CD4-positive, alpha-beta T cell treated with Interleukin-10 for 1 hour (primary cell): ENCODE results near the gene RASIP1.
"Not testable (repeated sequence)": the region's sequence is repeated elsewhere in the genome, so short reads cannot be mapped to it uniquely, and the experiment has no call there.

ENCODE experiments used
- DNase-seq: peaks from one replicate; pipeline ENCODE4 v3.0.0-alpha.2; 2020

The RASIP1 gene, protein sequence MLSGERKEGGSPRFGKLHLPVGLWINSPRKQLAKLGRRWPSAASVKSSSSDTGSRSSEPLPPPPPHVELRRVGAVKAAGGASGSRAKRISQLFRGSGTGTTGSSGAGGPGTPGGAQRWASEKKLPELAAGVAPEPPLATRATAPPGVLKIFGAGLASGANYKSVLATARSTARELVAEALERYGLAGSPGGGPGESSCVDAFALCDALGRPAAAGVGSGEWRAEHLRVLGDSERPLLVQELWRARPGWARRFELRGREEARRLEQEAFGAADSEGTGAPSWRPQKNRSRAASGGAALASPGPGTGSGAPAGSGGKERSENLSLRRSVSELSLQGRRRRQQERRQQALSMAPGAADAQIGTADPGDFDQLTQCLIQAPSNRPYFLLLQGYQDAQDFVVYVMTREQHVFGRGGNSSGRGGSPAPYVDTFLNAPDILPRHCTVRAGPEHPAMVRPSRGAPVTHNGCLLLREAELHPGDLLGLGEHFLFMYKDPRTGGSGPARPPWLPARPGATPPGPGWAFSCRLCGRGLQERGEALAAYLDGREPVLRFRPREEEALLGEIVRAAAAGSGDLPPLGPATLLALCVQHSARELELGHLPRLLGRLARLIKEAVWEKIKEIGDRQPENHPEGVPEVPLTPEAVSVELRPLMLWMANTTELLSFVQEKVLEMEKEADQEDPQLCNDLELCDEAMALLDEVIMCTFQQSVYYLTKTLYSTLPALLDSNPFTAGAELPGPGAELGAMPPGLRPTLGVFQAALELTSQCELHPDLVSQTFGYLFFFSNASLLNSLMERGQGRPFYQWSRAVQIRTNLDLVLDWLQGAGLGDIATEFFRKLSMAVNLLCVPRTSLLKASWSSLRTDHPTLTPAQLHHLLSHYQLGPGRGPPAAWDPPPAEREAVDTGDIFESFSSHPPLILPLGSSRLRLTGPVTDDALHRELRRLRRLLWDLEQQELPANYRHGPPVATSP

DNA sequence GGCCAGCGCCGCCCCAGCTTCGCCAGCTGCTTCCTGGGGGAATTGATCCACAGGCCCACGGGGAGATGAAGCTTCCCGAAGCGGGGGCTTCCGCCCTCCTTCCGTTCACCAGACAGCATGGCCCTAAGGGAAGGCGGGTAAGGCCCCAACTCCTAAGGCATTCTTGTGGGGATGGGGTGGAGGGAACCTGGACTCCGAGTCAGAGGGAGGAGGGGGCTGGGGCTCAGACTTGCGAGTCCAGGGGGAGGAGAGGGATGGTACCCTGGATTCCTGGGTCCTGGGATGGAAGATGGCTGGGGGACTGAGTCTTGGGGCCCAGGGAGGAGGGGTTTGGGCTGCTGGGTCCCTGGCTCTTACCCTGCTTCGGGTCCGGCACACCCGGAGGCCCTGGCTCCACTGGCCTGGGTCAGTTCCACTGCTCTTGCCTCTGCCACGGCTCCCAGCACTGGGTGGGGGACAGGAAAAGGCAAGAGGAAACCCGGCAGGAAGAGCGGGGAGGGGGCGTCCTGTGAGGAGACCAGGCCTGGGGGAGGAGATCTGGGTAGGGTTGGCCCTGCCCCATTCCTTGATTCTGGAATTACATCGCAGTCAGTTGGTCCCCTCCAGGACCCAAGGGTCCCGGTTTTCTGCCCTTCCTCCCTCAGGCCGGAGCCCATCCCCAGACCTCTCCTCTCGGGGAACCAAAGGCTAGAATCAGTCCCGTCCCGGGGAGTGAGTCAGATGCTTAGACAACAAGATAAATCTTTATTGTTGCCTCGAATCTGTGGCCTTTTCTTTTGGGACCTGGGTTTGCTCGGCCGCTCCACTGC is at the start of gene RASIP1:
Gene RASIP1 (minus strand): TSS at position 447 of the 809 bp plus-strand sequence. CDS start 328 bp downstream, at position 119.
- no peak for DNase-seq

DNA sequence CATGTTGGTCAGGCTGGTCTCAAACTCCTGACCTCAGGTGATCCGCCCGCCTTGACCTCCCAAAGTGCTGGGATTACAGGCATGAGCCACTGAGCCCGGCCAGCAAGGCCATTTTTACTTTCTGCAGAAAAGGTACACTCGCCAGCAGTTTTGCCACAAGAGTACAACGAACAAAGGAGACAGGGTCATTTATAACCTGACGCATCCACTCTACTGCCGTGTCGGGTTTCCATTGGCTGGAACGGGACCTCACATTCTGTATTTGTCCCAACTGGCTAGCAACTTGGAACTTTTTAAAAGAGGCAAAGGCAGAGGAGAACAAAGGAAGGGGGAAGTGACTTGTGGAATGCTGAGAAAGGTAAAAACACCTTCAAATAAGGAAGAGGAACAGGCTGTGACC is 46.9 kb upstream of the RASIP1 start:
- not testable (repeated sequence) for DNase-seq

DNA sequence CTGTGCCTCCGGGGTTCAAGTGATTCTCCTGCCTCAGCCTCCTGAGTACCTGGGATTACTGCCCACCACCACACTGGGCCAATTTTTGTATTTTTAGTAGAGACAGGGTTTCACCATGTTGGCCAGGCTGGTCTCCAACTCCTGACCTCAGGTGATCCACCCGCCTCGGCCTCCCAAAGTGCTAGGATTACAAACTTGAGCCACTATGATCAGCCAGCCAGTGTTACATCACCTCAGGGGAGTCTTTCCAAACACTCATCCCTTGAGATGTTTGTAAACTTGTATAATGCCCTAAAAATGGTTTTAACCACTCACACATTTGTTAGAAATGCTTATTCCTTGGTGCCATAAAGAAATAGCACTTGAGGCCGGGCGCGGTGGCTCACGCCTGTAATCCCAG is 46.0 kb upstream of the RASIP1 start:
- not testable (repeated sequence) for DNase-seq

DNA sequence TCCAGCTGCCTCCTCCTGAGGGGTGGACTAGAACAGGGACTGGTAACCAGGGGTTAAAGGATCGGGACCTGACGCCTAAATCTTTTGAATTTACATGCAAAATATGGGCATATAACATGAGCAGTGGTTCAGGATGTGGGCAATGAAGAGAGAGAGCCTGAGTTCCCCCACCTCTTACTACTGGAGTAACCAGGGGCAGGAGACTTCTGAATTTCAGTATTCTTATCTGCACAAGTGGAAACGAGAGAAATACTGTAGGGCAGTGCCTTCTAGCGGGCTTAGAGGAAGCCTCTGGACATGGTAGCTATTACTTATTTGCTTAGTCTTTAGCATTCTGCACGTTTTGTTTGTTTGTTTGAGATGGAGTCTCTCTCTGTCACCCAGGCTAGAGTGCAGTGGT is 44.1 kb upstream of the RASIP1 start:
- DNase-seq: no peak

DNA sequence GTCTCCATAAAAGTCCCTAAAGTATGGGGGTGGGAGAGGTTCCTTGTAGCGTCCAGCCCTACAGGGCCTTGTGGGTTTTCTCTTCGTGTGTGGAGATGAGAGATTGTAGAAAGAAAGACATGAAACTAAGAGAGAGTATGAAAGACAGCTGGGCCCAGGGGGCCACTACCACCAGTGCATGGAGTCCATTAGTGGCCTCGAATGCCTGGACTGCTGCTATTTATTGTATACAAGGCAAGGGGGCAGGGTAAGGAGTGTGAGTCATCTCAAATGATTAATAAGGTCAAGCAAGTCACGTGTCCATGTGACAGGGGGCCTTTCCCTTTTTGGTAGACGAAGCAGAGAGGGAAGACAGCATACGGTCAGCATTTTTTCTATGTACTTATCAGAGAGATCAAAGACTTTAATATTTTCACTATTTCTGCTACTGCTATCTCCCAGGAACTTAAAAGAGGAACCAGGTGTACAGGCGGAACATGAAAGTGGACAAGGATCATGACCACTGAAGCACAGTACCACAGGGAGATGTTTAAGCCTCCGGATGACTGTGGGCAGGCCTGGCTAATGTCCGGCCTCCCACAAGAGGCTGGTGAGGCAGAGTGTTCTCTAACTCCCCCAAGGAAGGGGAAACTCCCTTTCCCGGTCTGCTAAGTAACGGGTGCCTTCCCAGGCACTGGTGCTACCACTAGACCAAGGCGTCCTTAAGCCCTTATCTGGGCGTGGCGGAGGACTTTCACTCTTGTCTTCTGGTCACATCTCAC is 40.4 kb upstream of the RASIP1 start:
- DNase-seq: peak; percentile 8

DNA sequence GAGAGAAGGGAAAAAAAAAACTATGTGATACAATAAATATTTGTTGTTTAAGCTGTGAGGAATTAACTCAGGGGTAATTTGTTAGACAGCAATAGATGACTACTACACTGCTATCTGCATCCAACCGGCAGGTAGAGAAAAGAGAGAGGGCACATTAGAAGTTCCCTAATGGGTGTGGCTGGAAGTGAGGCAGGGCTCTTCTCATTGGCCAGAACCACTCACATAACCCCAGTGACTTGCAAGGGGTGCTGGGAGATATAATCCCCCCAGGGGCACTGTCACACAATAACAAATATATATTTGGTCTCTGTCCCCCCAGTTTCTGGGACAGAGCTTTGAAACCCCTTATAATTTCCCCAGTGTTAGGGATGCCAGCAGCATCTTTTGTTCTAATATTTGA is 39.2 kb upstream of the RASIP1 start:
- DNase-seq: no peak

DNA sequence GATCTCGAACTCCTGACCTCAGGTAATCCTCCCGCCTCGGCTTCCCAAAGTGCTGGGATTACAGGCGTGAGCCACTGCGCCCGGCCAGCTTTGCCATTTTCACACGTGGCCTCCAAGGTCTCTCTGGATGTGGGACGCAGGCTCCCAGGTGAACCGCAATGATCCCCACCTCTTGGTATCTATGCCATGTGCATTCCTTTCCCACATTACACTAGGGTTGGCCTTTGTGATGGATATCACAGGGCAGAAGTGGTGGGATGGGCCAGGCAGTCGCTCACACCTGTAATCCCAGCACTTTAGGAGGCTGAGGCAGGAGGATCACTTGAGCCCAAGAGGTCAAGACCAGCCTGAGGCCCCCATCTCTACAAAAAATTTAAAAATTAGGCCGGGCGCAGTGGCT is 37.3 kb upstream of the RASIP1 start:
- DNase-seq: no peak

DNA sequence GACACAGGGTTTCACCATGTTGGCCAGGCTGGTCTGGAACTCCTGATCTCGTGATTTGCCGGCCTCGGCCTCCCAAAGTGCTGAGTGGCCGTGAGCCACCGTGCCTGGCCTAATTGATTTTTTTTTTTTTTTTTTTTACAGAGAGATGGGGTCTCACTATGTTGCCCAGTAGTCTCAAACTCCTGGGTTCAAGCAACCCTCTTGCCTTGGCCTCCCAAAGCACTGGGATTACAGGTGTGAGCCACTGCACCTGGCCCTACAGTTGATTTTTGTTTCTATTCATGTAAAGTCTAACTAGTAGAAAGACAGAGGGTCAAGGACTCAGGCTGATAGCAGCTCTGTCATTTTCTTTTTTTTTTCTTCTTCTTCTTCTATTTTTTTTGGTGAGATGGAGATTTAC is 36.7 kb upstream of the RASIP1 start:
- no peak for DNase-seq

DNA sequence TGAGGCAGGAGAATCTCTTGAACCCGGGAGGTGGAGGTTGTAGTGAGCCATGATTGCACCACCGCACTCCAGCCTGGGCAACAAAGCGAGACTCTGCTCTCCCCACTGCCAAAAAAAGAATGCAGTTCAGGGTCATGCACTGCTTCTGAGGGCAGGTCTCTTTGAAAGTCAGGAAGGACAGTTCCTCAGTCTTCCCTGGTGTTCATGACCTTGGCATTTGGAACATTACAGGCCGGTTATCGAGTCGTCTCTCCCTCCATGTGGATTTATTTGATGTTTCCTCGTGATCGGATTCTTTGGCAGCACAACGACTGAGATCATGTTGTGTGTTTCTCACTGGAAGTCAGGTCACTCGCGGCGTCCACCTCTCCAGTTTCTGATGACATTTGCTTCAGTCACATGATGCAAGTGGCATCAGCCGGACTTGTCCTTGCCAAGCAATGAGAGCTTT is 32.1 kb upstream of the RASIP1 start:
- DNase-seq: no peak

DNA sequence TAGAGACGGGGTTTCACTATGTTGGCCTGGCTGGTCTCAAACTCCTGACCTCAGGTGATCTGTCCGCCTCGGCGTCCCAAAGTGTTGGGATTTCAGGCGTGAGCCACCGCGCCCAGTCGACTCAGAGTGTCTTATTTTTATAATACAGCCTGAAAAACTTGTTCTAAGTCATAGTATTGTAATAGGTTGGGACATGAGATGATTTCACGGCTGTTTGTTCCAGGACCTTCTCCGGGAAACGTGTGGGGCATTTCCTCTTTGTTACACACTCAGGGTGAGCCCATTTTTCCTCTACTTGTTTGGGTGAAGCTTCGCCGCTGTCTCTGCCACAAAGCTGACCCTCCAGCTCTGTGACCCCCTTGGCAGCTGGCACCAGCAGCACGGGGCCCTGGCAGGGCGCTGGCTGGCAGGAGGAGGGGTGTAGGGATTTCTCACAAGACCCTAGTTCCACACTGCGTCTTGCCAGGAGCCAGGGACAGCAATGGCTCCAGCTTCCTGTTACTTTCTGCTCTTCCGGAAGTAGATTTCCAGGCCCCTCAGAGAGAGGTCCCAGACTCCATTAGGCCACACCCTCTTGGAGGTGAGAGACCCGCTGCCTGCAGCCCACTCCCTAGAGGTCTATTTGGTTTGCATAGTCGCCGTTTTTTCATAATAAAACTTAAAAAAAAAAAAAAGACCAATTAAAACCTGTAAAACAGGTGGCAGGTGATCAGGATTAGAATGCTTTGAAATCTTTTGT is 30.5 kb upstream of the RASIP1 start:
- no peak for DNase-seq

DNA sequence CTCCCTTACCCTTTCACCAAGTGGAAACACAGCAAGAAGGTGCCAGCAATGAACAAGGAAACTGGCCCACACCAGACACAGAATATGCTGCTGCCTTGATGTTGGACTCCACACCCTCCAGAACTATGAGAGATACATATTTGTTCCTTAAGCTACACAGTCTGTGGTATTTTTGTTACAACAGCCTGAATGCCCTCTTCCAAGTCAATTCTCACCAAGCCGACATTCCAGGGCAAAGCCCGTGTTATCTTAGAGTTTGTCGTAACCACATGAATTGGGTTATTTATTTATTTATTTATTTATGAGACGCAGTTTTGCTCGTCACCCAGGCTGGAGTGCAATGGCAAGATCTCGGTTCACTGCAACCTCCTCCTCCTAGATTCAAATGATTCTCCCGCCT is 29.9 kb upstream of the RASIP1 start:
- no peak for DNase-seq

DNA sequence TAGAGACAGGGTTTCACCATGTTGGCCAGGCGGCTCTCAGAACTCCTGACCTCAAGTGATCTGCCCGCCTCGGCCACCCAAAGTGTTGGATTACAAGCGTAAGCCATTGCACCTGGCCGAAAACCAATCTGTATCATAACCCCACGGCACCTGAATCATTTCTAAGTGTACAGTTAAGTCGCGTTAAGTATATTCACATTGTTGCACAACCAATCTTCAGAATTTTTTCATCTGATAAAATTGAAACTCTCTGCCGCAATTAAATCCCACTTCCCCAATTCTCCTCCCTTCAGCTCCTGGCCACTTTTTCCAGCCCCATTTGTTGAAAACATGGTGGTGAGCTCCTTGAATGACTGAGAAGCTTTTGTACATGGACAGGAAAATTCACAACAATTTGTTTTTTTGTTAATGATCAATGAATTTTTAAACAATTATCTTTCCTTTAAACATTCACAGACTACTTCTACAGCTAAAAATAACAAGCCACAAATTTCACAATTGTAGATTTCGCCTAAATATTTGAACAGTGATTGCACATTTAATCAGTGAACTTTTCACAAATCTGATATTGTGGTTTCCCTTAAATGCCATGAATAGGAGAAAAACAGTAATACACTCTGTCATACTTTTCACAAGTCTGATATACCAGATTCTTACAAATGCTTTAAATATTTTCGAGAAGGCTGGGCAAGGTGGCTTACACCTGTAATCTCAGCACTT is 28.7 kb upstream of the RASIP1 start:
- no peak for DNase-seq

DNA sequence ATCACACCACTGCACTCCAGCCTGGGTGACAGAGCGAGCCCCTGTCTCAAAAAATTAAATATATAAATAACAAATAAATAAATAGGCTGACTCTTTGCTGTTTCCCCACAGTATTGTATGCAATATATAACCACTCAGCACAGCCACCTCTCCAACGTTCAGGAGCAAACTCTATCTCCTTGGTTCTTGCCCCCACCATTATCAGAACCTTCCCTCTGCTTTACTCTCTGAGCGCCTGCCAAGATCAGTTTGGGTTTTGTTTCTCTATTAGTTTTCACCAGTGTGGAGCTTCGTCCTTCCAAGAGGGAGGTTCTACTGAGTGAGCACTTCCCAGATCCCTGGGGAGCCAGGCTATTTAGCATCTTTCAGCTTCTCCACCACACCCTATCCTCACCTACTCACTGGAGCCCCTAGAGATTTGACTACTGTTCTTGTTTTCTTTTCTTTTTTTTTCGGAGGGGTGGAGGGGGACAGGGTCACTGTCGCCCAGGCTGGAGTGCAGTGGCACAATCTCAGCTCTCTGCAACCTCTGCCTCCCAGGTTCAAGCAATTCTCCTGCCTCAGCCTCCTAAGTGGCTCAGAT is 27.9 kb upstream of the RASIP1 start:
- DNase-seq: not testable (repeated sequence)

DNA sequence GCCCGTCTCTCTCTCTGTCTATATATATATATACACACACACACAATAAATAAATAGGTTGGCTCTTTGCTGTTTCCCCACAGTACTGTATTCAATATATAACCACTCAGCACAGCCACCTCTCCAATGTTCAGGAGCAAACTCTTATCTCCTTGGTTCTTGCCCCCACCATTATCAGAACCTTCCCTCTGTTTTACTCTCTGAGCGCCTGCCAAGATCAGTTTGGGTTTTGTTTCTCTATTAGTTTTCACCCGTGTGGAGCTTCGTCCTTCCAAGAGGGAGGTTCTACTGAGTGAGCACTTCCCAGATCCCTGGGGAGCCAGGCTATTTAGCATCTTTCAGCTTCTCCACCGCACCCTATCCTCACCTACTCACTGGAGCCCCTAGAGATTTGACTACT is 25.4 kb upstream of the RASIP1 start:
- DNase-seq: not testable (repeated sequence)

DNA sequence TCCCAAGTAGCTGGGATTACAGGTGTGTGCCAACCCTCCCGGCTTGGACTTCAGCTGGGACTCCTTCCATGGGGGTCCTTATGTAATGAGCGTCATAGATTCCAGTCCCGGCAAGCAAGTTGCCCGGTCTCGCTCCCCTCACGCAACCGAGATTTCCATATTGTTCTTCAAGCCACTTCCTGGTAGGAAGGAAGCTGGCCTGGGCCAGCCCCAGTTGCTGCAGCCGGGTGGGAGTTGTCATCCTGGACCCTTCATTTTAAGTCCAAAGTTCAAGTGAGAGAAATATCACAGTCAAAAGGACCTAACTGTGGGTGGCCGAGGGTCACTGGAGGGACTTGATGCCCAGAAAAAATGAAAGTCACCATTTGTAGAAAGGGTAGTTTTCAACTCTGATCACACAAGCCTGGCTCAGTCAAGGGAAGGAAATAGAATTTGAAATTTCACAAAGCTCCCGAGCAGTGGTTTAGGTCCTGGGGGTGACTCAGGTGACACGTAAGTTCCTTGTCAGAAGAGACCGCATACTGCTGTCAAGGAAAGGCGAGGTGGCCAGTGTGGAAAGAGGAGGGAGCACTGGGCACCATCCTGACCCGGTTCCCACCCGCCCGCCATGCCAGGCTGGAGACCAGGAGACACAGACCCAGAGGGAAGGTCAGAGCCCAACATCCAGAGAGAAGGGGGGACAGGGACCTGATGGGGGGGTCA is 20.2 kb upstream of the RASIP1 start:
- DNase-seq: no peak

DNA sequence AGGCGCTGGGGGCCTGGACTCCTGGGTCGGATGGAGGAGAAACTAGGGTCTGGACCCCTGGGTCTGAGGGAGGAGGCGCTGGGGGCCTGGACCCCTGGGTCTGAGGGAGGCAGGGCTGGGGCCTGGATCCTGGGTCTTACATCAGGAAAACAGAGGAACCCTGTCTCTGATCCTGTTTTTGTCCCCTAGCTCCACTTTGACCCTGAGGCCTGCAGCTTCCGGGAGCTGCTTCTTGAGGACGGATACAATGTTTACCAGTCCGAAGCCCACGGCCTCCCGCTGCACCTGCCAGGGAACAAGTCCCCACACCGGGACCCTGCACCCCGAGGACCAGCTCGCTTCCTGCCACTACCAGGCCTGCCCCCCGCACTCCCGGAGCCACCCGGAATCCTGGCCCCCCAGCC is 17.3 kb upstream of the RASIP1 start:
- no peak for DNase-seq

DNA sequence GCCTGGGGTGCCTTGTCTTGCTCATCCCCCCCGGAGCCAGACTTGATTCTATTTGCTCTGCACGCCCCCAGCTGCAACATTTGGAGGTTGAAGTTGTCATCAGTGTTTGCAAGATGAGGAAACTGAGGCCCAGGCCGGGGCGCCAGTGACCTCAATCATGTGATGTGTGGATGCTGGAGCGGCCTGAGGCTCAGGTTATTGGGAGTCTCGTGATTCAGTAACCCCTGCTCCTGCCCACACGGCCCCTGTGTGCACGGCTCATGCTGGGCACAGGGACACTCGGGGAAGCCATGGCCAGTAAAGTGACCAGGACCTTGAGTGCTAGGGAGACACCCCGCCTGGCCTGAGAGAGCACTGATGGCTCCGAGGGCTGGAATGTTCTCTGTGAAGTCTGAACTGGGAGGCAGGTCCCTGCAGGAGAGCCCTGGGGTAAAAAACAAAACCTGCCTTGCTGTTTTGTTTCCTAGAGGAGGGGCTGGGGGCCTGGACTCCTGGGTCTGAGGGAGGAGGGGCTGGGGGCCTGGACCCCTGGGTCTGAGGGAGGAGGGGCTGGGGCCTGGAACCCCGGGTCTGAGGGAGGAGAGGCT is 16.8 kb upstream of the RASIP1 start:
- DNase-seq: no peak

DNA sequence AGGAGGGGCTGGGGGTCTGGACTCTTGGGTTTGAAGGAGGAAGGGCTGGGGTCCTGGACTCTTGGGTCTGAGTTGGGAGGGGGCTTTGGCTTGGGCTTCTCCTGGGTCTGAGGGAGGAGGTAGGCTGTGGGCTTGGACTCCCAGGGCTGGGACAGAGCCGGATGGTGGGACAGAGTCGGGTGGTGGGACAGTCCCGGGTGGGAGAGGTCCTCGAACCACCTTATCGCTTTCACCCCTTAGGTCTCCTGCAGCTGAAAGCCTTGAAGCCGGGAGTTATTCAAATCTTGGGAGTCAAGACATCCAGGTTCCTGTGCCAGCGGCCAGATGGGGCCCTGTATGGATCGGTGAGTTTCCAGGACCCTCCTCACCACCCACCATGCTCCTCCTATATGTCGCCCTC is 16.3 kb upstream of the RASIP1 start:
- DNase-seq: no peak

DNA sequence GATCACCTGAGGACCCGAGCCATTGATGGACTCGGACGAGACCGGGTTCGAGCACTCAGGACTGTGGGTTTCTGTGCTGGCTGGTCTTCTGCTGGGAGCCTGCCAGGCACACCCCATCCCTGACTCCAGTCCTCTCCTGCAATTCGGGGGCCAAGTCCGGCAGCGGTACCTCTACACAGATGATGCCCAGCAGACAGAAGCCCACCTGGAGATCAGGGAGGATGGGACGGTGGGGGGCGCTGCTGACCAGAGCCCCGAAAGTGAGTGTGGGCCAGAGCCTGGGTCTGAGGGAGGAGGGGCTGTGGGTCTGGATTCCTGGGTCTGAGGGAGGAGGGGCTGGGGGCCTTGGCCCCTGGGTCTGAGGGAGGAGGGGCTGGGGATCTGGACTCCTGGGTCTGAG is 15.8 kb upstream of the RASIP1 start:
- no peak for DNase-seq
